Hepatocyte (in vitro differentiated cells): Measurements from ENCODE around the gene CILP2. TPM values are rescaled to one million over a fixed set of nuclear protein-coding genes. Genes with fewer than 3 reads are reported as not detected.

Experiments
- DNase-seq: peaks from one replicate; pipeline ENCODE4 v3.0.0-alpha.2; 2016; ENCODE audit warnings: low spot score
- H2AFZ ChIP-seq: fragments of 200-600 bp; sonication (generic); 2 replicates; pipeline ENCODE4 v1.6.0; 2016; ENCODE audit warnings: antibody characterized with exemption, mild to moderate bottlenecking
- H3K27ac ChIP-seq: fragments of 200-600 bp; sonication (generic); 2 replicates; pipeline ENCODE4 v1.5.1; 2016; ENCODE audit warnings: mild to moderate bottlenecking
- H3K27me3 ChIP-seq: fragments of 200-600 bp; sonication (generic); 2 replicates; pipeline ENCODE4 v1.6.1; 2016
- H3K36me3 ChIP-seq: fragments of 200-600 bp; sonication (generic); replicated peaks from 2 replicates; pipeline ENCODE4 v1.5.1; 2016; ENCODE audit warnings: low read depth; ENCODE audit not compliant: insufficient read depth
- H3K4me1 ChIP-seq: fragments of 200-600 bp; sonication (generic); 2 replicates; pipeline ENCODE4 v1.5.1; 2016; ENCODE audit warnings: mild to moderate bottlenecking, moderate library complexity; ENCODE audit not compliant: insufficient read depth
- H3K4me2 ChIP-seq: fragments of 200-600 bp; sonication (generic); 2 replicates; pipeline ENCODE4 v1.6.0; 2016
- H3K4me3 ChIP-seq: fragments of 200-600 bp; sonication (generic); 2 replicates; pipeline ENCODE4 v1.5.1; 2016; ENCODE audit warnings: mild to moderate bottlenecking
- H3K79me2 ChIP-seq: fragments of 200-600 bp; sonication (generic); 2 replicates; pipeline ENCODE4 v1.6.0; 2017; ENCODE audit warnings: mild to moderate bottlenecking
- H3K9me2 ChIP-seq: fragments of 200-600 bp; sonication (generic); replicated peaks from 2 replicates; pipeline ENCODE4 v1.6.0; 2017; ENCODE audit warnings: mild to moderate bottlenecking; ENCODE audit not compliant: insufficient read depth
- H3K9me3 ChIP-seq: fragments of 200-600 bp; sonication (generic); 2 replicates; pipeline ENCODE4 v1.5.1; 2016; ENCODE audit warnings: low read depth, mild to moderate bottlenecking
- H4K20me1 ChIP-seq: fragments of 200-600 bp; sonication (generic); 2 replicates; pipeline ENCODE4 v1.6.0; 2016; ENCODE audit warnings: mild to moderate bottlenecking; ENCODE audit not compliant: insufficient read depth, poor library complexity, severe bottlenecking
- EZH2 ChIP-seq: fragments of 200-600 bp; sonication (generic); IDR thresholded peaks from 2 replicates; pipeline ENCODE4 v1.6.1; 2016; ENCODE audit warnings: antibody characterized with exemption, mild to moderate bottlenecking, borderline replicate concordance
- EZH2phosphoT487 ChIP-seq: fragments of 200-600 bp; sonication (generic); IDR thresholded peaks from one replicate; pipeline ENCODE4 v1.6.1; 2018; ENCODE audit warnings: antibody characterized with exemption, mild to moderate bottlenecking, low read depth, moderate library complexity; ENCODE audit not compliant: unreplicated experiment, severe bottlenecking
- WGBS: methylation state at CpG from one replicate; pipeline ENCODE4 v1.1.6; 2016; ENCODE audit warnings: low lambda C conversion rate; ENCODE audit errors: missing lambda C conversion rate; 5-methylcytosine and 5-hydroxymethylcytosine counted together
- polyA plus RNA-seq: library from polyadenylated mRNA; unstranded; fragments of >200 nt; fragmentation: Nextera tagmentation; extraction: Ambion mirVana; gene quantifications from 2 replicates; pipeline ENCODE4 v1.2.1, GENCODE V29; 2016
- total RNA-seq: library from RNA; depleted of rRNA; stranded (reverse); fragments of >200 nt; gene quantifications from 2 replicates; pipeline ENCODE4 v1.2.3, GENCODE V29; 2014
- TF ChIP-seq, protein P1 (sequence below): fragments of 200-600 bp; sonication (generic); IDR thresholded peaks from 2 replicates; pipeline ENCODE4 v1.5.1; 2016; ENCODE audit warnings: antibody characterized with exemption, mild to moderate bottlenecking; ENCODE audit not compliant: poor library complexity

The CILP2 gene
- total and polyA plus RNA-seq, 2 experiments from 2014 or later: 5.7 to 16.5 TPM

DNA sequence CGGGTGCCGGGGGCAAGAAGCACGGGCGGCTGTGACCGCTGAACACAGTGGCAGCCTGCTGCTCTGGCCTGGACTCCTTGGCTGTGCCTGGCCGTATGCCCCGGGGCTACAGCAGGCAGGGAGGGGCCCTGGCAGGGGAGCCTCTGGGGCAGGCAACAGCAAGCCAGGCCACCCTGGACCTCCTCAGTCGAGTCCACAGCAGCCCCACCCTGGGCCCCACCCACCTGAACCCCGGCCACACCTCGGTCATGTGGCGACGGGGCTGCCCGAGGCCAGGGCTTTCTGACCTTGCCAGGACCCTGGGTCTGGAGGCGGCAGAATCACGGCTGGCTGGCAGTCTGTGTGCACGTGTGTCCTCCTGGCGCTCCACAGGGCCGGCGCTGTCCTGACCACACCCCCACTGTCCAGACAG lies 8.7 kb downstream of the CILP2 start:
- no peak overlapping the region for H2AFZ ChIP-seq
- H3K27ac ChIP-seq: no peak overlapping the region
- no peaks in the 10 kb centered on the region for H3K27me3 ChIP-seq
- H3K9me2 ChIP-seq: no peaks in the 10 kb centered on the region
- WGBS: 87% methylated on average over 18 of the region's 19 CpGs
- no peak overlapping the region for H3K4me3 ChIP-seq
- DNase-seq: no peak
- H4K20me1 ChIP-seq: no peaks in the 10 kb centered on the region
- TF ChIP-seq, protein P1, sequence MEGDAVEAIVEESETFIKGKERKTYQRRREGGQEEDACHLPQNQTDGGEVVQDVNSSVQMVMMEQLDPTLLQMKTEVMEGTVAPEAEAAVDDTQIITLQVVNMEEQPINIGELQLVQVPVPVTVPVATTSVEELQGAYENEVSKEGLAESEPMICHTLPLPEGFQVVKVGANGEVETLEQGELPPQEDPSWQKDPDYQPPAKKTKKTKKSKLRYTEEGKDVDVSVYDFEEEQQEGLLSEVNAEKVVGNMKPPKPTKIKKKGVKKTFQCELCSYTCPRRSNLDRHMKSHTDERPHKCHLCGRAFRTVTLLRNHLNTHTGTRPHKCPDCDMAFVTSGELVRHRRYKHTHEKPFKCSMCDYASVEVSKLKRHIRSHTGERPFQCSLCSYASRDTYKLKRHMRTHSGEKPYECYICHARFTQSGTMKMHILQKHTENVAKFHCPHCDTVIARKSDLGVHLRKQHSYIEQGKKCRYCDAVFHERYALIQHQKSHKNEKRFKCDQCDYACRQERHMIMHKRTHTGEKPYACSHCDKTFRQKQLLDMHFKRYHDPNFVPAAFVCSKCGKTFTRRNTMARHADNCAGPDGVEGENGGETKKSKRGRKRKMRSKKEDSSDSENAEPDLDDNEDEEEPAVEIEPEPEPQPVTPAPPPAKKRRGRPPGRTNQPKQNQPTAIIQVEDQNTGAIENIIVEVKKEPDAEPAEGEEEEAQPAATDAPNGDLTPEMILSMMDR: no peak
- no peak for TF ChIP-seq EZH2
- TF ChIP-seq EZH2phosphoT487: no peak
- H3K4me1 ChIP-seq: peaks cover 7% of the 10 kb centered on the region
- H3K4me2 ChIP-seq: no peak overlapping the region
- no peaks in the 10 kb centered on the region for H3K9me3 ChIP-seq
- H3K79me2 ChIP-seq: no peaks in the 10 kb centered on the region
- no peaks in the 10 kb centered on the region for H3K36me3 ChIP-seq

DNA sequence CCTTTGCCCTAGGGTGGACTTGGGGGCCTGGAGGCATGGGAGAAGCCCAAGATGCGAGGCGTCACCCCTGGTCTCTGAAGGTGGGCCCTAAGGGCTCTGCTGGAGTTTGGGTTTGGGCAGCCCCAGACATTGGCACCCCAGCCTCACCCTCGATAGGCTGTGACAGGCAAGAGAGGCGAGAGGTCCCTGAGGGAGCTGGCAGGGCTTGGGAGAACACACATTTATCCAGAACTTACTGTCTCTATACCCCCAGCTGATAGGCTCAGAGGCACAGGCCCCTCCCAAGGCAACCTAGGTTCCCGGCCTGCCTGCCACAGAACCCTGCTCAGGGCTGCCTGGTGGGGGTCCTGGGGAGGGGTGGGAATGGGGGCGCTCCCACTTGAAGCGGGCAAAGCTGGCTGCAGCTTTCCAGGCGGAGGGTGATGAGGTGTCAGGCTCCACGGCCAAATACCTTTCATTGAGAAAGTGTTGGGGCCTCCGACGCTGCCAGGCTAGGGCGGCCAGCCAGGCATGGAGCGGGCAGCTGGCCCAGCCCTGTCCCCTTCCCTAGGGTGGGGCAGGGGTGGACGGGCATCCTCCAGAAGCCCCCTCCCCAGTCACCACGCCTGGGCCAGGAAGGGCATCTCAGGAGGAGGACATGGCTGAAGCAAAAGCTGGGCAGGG lies 9.7 kb downstream of the CILP2 start:
- Histone ChIP-seq H3K4me2 (no peak overlapping the region), H3K9me3 (no peaks in the 10 kb centered on the region), H3K27ac (no peak overlapping the region), H3K4me3 (no peak overlapping the region), H3K27me3 (no peaks in the 10 kb centered on the region), H3K9me2 (no peaks in the 10 kb centered on the region), H3K4me1 (peaks cover 7% of the 10 kb centered on the region), H4K20me1 (no peaks in the 10 kb centered on the region), H3K36me3 (no peaks in the 10 kb centered on the region), H2AFZ (no peak overlapping the region), H3K79me2 (no peaks in the 10 kb centered on the region)
- no peak for TF ChIP-seq EZH2
- TF ChIP-seq, protein P1: no peak
- no peak for TF ChIP-seq EZH2phosphoT487
- DNase-seq: no peak
- WGBS: 80% methylated on average over 14 of the region's 15 CpGs

DNA sequence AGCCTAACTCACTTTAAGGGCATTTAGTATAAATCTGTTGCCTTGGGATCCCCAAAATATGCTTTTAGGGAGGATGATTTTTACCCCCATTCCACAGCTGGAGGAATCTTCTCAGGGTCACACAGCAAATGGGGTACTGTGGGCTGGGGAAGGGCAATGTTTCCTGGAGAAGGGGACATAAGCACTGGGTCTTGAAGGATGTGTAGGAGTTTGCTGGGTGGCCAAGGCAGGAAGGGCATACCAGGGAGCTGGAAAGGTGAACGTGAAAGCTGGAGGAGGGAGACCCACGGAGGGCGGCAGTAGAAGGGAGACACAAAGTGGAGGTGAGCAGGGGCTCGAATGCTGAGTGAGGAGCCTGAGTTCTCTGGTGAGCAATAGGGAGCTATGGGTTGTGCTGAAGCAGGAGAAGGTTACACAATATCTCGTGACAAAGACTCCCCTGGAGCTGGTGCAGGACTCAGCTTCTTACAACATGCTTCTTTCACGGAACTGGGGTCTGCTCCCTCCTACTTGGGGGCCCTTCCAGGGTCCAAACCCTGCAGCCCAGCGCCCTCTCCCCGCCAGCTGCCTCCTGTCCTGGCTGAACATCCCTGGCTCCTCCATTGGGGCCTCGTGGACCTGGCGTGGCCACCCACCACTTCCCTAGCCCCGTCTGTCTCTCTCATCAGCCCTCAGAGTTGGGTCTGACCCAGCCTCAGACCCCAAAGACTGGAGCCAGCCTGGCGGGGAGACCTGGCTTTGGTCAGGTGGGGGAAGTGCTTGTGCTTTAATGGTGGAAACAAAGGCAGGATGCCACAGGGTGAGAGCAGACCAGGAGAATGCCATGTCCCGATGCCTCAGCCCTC lies 11.1 kb downstream of the CILP2 start:
- WGBS: 84% methylated on average over 13 of the region's 13 CpGs
- no peaks in the 10 kb centered on the region for H3K79me2 ChIP-seq
- H4K20me1 ChIP-seq: no peaks in the 10 kb centered on the region
- no peaks in the 10 kb centered on the region for H3K9me2 ChIP-seq
- H3K27me3 ChIP-seq: no peaks in the 10 kb centered on the region
- no peak for TF ChIP-seq EZH2phosphoT487
- TF ChIP-seq EZH2: no peak
- TF ChIP-seq, protein P1: no peak
- H2AFZ ChIP-seq: no peak overlapping the region
- peaks cover 7% of the 10 kb centered on the region for H3K4me1 ChIP-seq
- H3K9me3 ChIP-seq: no peaks in the 10 kb centered on the region
- no peak overlapping the region for H3K4me3 ChIP-seq
- H3K4me2 ChIP-seq: no peak overlapping the region
- H3K27ac ChIP-seq: peak overlapping the region; percentile 16
- H3K36me3 ChIP-seq: no peaks in the 10 kb centered on the region
- no peak for DNase-seq
